Neutrophil (primary cell): ENCODE measurements around the gene SGSM1.

Experiments
- H3K27ac ChIP-seq: fragments of 200-600 bp; sonication (generic); 2 replicates; pipeline ENCODE4 v1.5.1; 2016; ENCODE audit warnings: mild to moderate bottlenecking, moderate library complexity
- H3K27me3 ChIP-seq: fragments of 200-600 bp; sonication (generic); 2 replicates; pipeline ENCODE4 v1.6.0; 2016; ENCODE audit warnings: mild to moderate bottlenecking
- H3K36me3 ChIP-seq: fragments of 200-600 bp; sonication (generic); 2 replicates; pipeline ENCODE4 v1.5.1; 2017
- H3K4me1 ChIP-seq, 2 experiments: fragments of 200-600 bp in 1 of 2; sonication (generic) in 1 of 2; 1 replicate in 1 of 2; 2 replicates in 1 of 2; pipeline versions ENCODE4 v1.5.1 to v1.6.1; 2013 to 2016; ENCODE audit warnings: low read depth in 1 of 2, low read length in 1 of 2, mild to moderate bottlenecking in 1 of 2, moderate library complexity in 1 of 2; ENCODE audit not compliant: control insufficient read depth in 1 of 2, insufficient read depth in 1 of 2
- H3K4me3 ChIP-seq, 2 experiments: fragments of 200-600 bp in 1 of 2; sonication (generic) in 1 of 2; 1 replicate in 1 of 2; 2 replicates in 1 of 2; pipeline ENCODE4 v1.5.1; 2013 to 2016; ENCODE audit warnings: low read depth in 1 of 2, low read length in 1 of 2, mild to moderate bottlenecking in 1 of 2, moderate library complexity in 1 of 2
- H3K9me3 ChIP-seq: fragments of 200-600 bp; sonication (generic); 2 replicates; pipeline ENCODE4 v1.5.1; 2016
- TF ChIP-seq, protein P1 (sequence below): fragments of 200-600 bp; sonication (generic); IDR thresholded peaks from 2 replicates; pipeline ENCODE4 v1.5.1; 2016; ENCODE audit warnings: antibody characterized with exemption

The SGSM1 gene

DNA sequence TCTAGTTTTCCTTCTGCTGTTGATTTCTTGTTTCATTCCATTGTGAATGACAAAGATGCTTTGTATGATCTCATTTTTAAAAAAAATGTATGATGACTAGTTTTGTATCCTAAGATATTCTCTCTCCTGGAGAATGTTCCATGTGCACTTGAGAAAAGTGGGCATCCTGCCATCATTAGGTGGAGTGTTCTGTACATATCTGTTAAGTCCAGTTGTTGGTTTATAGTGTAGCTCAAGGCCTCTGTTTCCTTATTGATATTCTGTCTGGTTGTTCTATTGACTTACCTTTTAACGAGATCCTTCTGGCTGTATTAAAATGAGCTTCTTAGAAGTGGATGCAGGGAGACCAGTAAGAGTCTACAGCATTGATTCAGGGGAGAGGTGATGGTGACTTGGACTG, 35.2 kb downstream of the SGSM1 start:
- H3K4me3 ChIP-seq, result no peak overlapping the region
- no peak overlapping the region for H3K27ac ChIP-seq
- H3K36me3 ChIP-seq, result no peaks in the 10 kb centered on the region
- no peaks in the 10 kb centered on the region for H3K4me1 ChIP-seq
- no peaks in the 10 kb centered on the region for H3K9me3 ChIP-seq
- TF ChIP-seq, protein P1, sequence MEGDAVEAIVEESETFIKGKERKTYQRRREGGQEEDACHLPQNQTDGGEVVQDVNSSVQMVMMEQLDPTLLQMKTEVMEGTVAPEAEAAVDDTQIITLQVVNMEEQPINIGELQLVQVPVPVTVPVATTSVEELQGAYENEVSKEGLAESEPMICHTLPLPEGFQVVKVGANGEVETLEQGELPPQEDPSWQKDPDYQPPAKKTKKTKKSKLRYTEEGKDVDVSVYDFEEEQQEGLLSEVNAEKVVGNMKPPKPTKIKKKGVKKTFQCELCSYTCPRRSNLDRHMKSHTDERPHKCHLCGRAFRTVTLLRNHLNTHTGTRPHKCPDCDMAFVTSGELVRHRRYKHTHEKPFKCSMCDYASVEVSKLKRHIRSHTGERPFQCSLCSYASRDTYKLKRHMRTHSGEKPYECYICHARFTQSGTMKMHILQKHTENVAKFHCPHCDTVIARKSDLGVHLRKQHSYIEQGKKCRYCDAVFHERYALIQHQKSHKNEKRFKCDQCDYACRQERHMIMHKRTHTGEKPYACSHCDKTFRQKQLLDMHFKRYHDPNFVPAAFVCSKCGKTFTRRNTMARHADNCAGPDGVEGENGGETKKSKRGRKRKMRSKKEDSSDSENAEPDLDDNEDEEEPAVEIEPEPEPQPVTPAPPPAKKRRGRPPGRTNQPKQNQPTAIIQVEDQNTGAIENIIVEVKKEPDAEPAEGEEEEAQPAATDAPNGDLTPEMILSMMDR, result no peak
- H3K27me3 ChIP-seq, result peaks cover 5% of the 10 kb centered on the region

DNA sequence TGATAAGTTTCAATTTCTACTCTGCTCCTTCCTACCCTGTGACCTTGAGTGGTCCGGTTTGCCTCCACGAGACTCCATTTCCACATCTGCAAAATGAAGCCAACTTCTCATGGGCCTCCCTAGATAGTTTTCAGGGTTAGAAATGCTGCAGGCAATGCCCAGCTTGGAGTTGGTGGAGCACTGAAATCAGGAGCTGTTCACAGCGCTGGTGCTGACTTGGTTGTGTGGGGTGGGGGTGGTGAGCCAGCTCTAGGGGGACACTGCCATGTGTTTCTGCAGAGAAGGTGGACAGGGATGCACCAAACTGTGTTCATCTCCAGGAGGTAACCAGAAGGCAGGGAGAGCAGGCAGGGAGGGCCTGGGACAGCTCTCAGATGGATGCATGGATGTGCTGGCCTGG, 37.0 kb downstream of the SGSM1 start:
- H3K4me3 ChIP-seq, result no peak overlapping the region
- H3K4me1 ChIP-seq, result no peaks in the 10 kb centered on the region
- H3K9me3 ChIP-seq, result no peaks in the 10 kb centered on the region
- peaks cover 5% of the 10 kb centered on the region for H3K27me3 ChIP-seq
- TF ChIP-seq, protein P1, result no peak
- no peak overlapping the region for H3K27ac ChIP-seq
- no peaks in the 10 kb centered on the region for H3K36me3 ChIP-seq

DNA sequence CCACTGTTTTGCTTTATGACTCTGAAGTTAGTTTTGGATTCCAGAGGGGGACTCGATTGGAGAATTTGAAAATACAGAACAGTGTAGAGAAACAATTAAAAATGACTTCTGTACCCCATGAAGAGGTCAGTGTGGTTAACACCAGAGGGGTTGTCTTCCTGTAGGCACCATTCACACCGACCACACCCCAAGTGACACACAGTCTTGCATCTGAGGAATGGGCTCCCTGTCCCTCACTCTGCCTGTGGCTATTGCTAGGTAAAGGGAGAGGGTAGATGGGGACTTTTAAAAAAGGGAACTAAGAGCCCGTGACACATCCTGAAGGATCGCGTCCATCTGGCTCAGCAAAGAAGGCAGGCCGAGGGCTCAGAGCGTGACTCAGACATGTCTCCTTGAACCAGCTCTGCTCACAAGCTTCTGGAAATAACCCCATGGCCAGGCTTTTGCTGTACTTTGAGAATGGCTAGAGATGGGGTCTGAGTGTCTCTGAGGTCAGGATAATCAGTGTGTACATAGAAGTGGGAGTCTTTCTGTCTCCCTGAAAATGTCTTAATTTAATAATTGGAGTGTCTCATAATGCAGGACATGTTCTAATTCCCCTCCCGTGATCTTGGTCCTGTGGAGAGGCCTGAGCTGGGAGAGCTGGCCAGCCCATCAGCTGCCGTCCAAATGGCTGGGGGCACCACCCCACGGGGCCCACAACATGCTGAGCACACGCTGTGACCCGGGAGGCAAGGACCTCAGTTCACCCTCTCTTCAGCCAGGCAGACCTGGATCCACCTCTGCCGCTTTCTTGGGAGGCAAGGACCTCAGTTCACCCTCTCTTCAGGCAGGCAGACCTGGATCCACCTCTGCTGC, 39.3 kb downstream of the SGSM1 start:
- Histone ChIP-seq H3K27ac (no peak overlapping the region), H3K27me3 (peaks cover 5% of the 10 kb centered on the region), H3K4me1 (no peaks in the 10 kb centered on the region), H3K4me3 (no peak overlapping the region), H3K9me3 (no peaks in the 10 kb centered on the region), H3K36me3 (no peaks in the 10 kb centered on the region)
- TF ChIP-seq, protein P1, result no peak

DNA sequence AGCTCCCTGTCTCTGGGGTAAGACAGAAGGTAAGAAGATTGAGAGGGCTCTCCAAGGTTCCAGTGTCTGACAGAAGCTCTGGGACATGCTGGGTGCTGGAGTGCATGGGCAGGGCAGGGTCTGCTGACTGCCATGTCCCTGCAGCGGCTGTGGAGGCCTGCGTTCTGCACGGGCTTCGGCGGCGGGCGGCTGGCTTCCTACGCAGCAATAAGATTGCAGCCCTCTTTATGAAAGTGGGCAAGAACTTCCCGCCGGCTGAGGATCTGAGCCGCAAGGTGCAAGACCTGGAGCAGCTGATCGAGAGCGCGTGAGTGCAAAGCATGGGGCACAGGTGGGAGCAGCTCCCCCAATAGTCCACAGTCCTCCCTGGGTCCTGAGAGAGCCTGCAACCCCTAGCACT, 41.5 kb downstream of the SGSM1 start:
- TF ChIP-seq, protein P1, result no peak
- peaks cover 5% of the 10 kb centered on the region for H3K27me3 ChIP-seq
- no peak overlapping the region for H3K4me3 ChIP-seq

DNA sequence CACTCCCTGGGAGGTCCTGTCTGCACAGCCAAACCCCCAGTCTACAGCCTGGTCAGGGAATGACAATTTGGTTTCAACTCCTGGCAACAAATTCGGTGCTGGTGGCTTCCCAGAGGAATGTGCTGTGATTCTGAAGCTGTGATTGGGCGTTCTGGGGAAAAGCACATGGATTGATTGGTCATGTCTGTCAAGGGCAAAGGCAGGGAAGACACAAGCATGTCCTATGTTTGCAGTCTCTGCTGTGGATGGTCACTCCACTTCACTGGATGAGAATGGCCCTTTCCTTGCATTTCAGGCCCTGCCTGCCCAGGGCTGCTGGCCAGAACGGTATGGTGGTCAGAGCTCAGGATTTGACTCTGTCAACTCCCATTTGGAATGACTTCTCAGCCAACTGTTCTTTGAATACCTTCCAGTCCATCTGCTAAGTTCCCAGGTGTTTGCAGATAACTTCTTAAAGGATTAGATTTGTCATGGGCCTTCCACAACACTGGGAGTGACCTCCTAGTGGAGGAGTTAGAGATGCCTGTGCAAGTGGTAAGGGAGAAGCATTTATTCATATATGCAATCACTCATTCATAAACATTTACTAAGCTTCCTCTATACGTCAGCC, 42.7 kb downstream of the SGSM1 start:
- no peaks in the 10 kb centered on the region for H3K9me3 ChIP-seq
- TF ChIP-seq, protein P1, result no peak
- H3K27me3 ChIP-seq, result peaks cover 5% of the 10 kb centered on the region
- H3K4me3 ChIP-seq, result no peak overlapping the region
- no peaks in the 10 kb centered on the region for H3K36me3 ChIP-seq
- no peaks in the 10 kb centered on the region for H3K4me1 ChIP-seq
- H3K27ac ChIP-seq, result no peak overlapping the region

More for the DNA sequence above, 41.5 kb downstream of the SGSM1 start:
- no peaks in the 10 kb centered on the region for H3K4me1 ChIP-seq
- H3K27ac ChIP-seq, result no peak overlapping the region
- no peaks in the 10 kb centered on the region for H3K9me3 ChIP-seq
- no peaks in the 10 kb centered on the region for H3K36me3 ChIP-seq
